ENCODE measurements around the gene COPS7A.

DNA sequence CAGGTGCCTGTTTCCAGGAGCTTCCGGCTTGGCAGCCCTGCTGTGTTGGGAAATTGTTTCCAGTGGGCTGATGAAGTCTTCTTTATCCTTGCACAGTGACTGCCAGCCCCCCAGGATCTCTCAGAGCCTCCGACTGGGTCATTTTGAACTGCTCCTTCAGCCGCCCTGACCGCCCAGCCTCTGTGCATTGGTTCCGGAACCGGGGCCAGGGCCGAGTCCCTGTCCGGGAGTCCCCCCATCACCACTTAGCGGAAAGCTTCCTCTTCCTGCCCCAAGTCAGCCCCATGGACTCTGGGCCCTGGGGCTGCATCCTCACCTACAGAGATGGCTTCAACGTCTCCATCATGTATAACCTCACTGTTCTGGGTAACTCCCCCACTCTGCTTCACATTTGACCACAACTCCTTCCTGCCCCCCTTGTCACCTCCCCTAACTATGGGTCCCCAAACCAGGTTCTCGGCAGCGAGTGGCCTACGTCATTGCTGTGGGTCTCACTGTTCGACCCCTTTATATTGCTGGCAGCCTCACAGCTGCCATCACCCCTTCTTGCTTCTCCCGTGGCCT, 50.7 kb downstream of the COPS7A start:
- TF ChIP-seq, protein P1, sequence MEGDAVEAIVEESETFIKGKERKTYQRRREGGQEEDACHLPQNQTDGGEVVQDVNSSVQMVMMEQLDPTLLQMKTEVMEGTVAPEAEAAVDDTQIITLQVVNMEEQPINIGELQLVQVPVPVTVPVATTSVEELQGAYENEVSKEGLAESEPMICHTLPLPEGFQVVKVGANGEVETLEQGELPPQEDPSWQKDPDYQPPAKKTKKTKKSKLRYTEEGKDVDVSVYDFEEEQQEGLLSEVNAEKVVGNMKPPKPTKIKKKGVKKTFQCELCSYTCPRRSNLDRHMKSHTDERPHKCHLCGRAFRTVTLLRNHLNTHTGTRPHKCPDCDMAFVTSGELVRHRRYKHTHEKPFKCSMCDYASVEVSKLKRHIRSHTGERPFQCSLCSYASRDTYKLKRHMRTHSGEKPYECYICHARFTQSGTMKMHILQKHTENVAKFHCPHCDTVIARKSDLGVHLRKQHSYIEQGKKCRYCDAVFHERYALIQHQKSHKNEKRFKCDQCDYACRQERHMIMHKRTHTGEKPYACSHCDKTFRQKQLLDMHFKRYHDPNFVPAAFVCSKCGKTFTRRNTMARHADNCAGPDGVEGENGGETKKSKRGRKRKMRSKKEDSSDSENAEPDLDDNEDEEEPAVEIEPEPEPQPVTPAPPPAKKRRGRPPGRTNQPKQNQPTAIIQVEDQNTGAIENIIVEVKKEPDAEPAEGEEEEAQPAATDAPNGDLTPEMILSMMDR (conservative IDR thresholded peaks at IDR 0.05), result no peak
- TF ChIP-seq ZFX (IDR thresholded peaks at IDR 0.05), result no peak

All from C4-2B (cell line).